ENCODE results near the gene LMAN1L.

The LMAN1L gene

GRCh38 chr15:74873756-74874424, 61.3 kb downstream of the LMAN1L start:
- Histone ChIP-seq H3K27me3 (ENCODE audit: insufficient read depth, low read length) (no peaks in the 10 kb centered on the region), H3K36me3 (ENCODE audit: insufficient read depth, low read length) (no peaks in the 10 kb centered on the region), H3K79me2 (ENCODE audit: control insufficient read depth, insufficient read depth, low read length, unreplicated experiment) (peaks cover 32% of the 10 kb centered on the region), H3K27ac (ENCODE audit: low read depth, low read length) (no peak overlapping the region), H3K4me1 (ENCODE audit: control insufficient read depth, insufficient read depth, low read length, unreplicated experiment) (no peaks in the 10 kb centered on the region), H2AFZ (ENCODE audit: low read length, unreplicated experiment) (peak overlapping the region; percentile 95), H3K4me3 (ENCODE audit: low read depth, low read length) (peak overlapping the region; percentile 87)

Measured in ACC112 (cell line).